Chondrocyte (in vitro differentiated cells): ENCODE data around the gene DOCK2. TPM values are rescaled to one million over a fixed set of nuclear protein-coding genes. Genes with fewer than 3 reads are reported as not detected.

Experiments used
- DNase-seq: peaks from one replicate; pipeline ENCODE4 v3.0.0; 2021; ENCODE audit warnings: mixed read lengths, low spot score
- H3K27ac Mint-ChIP-seq: one replicate; pipeline ENCODE4 v1.8.0; 2021; ENCODE audit warnings: mild to moderate bottlenecking, moderate library complexity, mixed read lengths; ENCODE audit not compliant: unreplicated experiment
- H3K27me3 Mint-ChIP-seq: 2 replicates; pipeline ENCODE4 v1.8.0; 2021; ENCODE audit warnings: low read depth, mixed read lengths
- H3K36me3 Mint-ChIP-seq: 2 replicates; pipeline ENCODE4 v1.8.0; 2021; ENCODE audit warnings: low read depth, mixed read lengths
- H3K4me1 Mint-ChIP-seq: 2 replicates; pipeline ENCODE4 v1.8.0; 2021; ENCODE audit warnings: low read depth, mild to moderate bottlenecking, mixed read lengths
- H3K4me3 Mint-ChIP-seq: one replicate; pipeline ENCODE4 v1.8.0; 2021; ENCODE audit warnings: mild to moderate bottlenecking, moderate library complexity, mixed read lengths; ENCODE audit not compliant: unreplicated experiment
- H3K9me3 Mint-ChIP-seq: 2 replicates; pipeline ENCODE4 v1.8.0; 2021; ENCODE audit warnings: low read depth, mixed read lengths
- CTCF ChIP-seq: fragments of 200-600 bp; sonication (generic); IDR thresholded peaks from 2 replicates; pipeline ENCODE4 v1.5.0; 2021; ENCODE audit warnings: antibody characterized with exemption, mild to moderate bottlenecking, moderate library complexity
- total RNA-seq: library from RNA; stranded (reverse); gene quantifications from 3 replicates; pipeline ENCODE4 v1.2.1, GENCODE V29; 2021

DOCK2 gene
- total RNA-seq, 1 donor from 2014 or later, result 3.1 TPM

- Mint-ChIP-seq H3K36me3 (peaks cover 28% of the 10 kb centered on the region), H3K27ac (peak overlapping the region; percentile 58), H3K27me3 (no peaks in the 10 kb centered on the region), H3K9me3 (no peaks in the 10 kb centered on the region), H3K4me3 (no peak overlapping the region), H3K4me1 (peaks cover 51% of the 10 kb centered on the region)
- TF ChIP-seq CTCF, result peak; percentile 13
- no peak for DNase-seq
Observed at GRCh38 chr5:169599451-169599850, 37.6 kb upstream of the DOCK2 start.

GRCh38 chr5:169602535-169602934 is 34.5 kb upstream of the DOCK2 start:
- Mint-ChIP-seq H3K4me1 (peaks cover 38% of the 10 kb centered on the region), H3K9me3 (no peaks in the 10 kb centered on the region), H3K27me3 (no peaks in the 10 kb centered on the region), H3K27ac (peak overlapping the region; percentile 88), H3K36me3 (peaks cover 20% of the 10 kb centered on the region), H3K4me3 (no peak overlapping the region)
- no peak for TF ChIP-seq CTCF
- DNase-seq, result no peak

DNA sequence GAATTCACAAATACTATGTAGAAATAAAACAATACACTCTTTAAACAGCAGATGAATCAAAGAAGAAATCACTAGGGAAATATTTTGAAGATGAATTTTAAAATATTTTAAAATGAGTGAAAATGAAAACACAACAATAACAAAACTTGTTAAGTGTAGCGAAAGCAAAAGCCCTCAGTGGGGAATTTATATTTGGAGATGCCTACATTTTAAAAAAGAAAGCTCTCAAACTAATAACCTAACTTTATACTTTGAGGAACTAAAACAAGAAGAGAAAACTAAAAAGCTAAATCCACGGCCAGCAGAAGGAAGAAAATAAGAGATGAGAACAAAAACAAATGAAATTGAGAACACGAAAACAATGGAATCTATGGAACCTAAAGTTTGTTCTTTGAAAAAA is 30.8 kb upstream of the DOCK2 start:
- no peak overlapping the region for H3K4me3 Mint-ChIP-seq
- no peak for TF ChIP-seq CTCF
- H3K36me3 Mint-ChIP-seq, result peaks cover 11% of the 10 kb centered on the region
- H3K9me3 Mint-ChIP-seq, result peaks cover 27% of the 10 kb centered on the region
- H3K4me1 Mint-ChIP-seq, result peaks cover 27% of the 10 kb centered on the region
- H3K27me3 Mint-ChIP-seq, result no peaks in the 10 kb centered on the region
- no peak for DNase-seq
- H3K27ac Mint-ChIP-seq, result no peak overlapping the region

DNA sequence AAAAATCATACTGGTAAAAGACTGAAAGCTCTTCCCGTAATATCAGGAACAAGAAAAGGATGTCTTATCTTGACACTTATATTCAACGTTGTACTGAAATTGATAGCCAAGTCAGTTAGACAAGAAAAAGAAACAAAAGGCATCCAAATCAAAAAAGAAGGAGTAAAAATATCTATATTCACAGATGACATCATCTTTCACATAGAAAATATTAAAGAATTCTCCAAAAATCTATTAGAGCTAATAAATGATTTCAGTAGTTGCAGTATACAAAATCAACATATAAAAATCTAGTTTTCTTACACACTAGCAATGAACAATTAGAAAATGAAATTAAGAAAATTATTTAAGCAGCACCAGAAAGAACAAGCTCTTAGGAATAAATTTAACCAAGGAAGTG is 29.2 kb upstream of the DOCK2 start:
- Mint-ChIP-seq H3K36me3 (peaks cover 13% of the 10 kb centered on the region), H3K27me3 (no peaks in the 10 kb centered on the region), H3K27ac (no peak overlapping the region), H3K4me3 (no peak overlapping the region), H3K4me1 (peaks cover 11% of the 10 kb centered on the region), H3K9me3 (peaks cover 39% of the 10 kb centered on the region)
- no peak for DNase-seq
- TF ChIP-seq CTCF, result no peak

- TF ChIP-seq CTCF, result no peak
- peaks cover 14% of the 10 kb centered on the region for H3K36me3 Mint-ChIP-seq
- H3K27ac Mint-ChIP-seq, result no peak overlapping the region
- H3K4me3 Mint-ChIP-seq, result no peak overlapping the region
- H3K4me1 Mint-ChIP-seq, result peaks cover 20% of the 10 kb centered on the region
- no peak for DNase-seq
- H3K27me3 Mint-ChIP-seq, result no peaks in the 10 kb centered on the region
- H3K9me3 Mint-ChIP-seq, result peaks cover 44% of the 10 kb centered on the region
Observed at GRCh38 chr5:169609716-169610115, 27.4 kb upstream of the DOCK2 start.
